HG03139 (cell line): ENCODE measurements around the gene RNF187.
"Not testable (repeated sequence)": the region's sequence is repeated elsewhere in the genome, so short reads cannot be mapped to it uniquely, and the experiment has no call there.

Experiments
- ATAC-seq: cut with Tn5 transposase; IDR thresholded peaks from one replicate; pipeline ENCODE4 v1.9.1; 2021; ENCODE audit not compliant: unreplicated experiment

Gene RNF187

DNA sequence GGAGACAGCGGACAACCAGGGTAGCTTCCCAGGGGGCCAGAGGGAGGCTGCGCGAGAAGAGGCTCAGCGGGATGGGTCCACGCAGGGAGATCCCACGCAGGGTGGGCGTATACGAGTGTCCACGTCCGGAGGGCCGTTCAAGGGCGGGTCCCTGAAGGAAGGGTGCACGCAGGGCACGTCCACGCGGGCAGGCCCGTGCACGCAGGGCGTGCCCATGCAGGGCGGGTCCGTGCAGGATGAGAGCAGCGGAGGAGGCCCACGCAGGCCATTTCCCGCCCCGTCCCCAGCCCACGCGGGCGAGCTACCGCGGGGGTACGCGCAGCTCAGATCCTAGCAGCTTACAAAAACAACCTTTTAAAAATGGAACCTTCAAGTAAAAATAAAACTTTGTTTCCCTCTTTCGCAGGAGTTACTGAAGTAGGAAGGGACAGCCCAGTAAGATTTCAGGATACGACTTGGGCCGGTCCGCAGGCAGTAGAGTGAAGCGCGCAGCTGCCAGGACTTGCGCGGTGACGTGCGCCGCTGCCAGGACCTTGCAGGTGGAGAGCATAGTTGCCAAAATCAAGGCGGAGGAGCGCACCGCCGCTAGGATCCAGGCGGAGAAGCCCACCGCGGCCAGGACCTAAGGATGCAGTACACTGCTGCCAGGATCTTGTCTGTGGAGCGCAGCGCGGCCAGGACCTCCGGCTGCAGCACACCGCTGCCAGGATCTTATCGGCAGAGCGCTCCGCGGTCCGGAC lies 416 bp upstream of the RNF187 start:
- peak; percentile 47 for ATAC-seq

DNA sequence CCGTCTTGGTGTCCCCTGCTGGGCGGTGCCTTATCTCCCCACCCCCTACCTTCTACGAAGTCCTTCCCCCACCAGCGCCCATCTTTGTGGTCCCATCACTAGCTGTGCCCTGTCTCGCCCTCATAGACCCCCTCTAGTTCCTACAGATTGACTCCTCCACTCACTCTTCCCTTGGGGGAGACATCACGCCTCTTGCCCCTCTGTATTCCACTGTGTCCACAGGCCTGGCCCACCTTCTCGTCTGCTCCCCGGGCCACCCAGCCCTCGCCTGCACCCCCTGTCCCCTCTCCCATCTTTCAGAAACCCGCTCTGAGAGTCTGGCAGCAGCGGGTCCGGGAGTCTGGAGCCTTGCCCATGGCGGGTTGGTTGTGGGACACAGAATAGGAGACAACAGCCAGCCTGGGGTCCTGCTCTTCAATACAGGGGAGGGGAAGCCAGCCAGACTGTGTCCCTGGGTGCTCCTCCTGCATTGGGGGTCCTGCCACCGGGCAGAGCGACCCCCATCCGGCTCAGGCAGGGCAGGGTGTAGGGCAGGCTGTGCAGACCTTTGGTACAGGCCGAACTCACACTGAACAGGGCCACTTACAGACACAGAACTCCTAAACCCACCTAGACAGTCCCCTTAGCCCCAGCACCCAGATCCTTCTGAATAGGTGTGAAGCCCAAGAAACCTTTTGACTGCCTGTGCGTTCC lies 1.1 kb downstream of the RNF187 start:
- no peak for ATAC-seq

DNA sequence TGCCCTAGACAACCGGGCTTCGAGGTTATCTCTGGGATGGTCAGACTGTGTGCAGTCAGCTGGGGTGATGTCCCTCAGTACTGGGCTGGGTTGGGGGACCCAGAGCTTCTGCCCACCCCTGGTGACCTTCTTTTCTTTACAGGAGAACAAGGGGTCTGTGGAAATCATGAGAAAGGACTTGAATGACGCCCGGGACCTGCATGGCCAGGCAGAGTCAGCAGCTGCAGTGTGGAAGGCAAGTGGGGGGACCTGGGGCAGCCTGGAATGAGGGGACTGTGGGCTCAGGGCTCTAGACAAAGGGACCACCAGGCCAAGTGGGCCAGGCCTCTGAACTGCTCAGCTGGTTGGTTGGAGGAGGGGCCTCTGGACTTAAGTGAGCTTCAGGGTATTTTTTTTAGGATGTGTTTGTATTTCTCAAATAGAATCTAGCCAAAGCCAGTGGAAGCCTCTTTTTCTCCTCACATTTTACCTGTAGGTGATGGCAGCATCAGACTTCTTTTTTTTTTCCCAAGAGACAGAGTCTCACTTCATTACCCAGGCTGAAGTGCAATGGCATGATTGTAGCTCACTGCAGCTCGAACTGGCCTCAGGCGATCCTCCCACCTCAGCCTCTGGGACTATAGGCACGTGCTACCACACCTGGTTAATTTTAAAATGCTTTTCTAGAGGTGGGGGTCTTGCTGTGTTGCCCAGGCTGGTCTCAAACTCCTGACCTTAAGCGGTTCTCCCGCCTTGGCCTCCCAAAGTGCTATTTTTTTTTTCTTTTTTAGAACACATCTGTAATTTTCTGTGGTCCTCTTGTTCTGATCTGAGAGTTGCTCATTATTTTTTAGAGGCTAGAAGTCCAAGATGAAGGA lies 1.9 kb downstream of the RNF187 start:
- no peak for ATAC-seq

DNA sequence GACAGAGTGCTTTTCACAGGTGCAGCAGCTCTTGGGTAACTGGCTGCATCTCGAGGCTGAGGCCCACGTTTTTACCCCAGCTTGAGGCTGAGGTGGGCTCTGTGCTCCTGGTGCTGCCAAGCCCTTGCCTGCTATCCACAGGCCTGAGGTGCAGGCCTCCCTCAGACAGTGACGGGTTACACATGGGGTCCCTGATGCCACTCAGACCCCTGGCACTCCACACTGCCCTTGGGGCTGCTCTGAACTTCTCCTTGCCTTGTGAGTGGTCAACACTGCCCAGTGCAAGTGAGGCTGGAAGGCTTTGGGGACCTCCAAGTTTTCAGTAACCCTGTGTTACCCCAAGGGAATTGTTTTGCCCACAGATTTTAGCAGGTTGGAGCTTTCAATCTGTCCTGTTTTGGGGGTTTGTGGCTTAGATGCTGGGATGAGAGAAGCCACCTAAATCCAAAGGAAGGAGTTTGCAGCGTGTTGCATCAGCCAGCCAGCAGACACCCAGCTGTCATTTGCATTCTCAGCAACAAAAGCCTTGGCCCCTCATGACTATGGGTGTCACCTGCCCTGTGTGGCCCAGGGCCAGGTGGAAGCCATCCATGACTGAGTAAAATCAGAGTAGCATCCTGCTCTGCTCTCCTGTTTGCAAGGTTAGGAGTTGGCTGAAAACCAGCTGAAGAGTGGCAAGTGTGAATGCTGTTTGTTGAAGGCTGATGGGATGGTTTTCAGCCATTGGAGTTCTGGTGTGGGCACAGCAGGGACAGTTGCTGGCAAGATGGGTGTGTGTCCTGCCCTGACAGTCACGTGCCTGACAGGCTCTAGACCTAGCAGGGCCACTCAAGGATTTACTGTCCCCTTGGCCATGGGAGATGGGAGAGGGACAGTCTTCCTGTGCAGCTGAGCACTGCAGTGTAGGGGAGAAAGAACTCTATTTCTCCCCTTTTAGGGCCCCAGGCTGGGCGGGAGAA lies 3.2 kb downstream of the RNF187 start:
- no peak for ATAC-seq

DNA sequence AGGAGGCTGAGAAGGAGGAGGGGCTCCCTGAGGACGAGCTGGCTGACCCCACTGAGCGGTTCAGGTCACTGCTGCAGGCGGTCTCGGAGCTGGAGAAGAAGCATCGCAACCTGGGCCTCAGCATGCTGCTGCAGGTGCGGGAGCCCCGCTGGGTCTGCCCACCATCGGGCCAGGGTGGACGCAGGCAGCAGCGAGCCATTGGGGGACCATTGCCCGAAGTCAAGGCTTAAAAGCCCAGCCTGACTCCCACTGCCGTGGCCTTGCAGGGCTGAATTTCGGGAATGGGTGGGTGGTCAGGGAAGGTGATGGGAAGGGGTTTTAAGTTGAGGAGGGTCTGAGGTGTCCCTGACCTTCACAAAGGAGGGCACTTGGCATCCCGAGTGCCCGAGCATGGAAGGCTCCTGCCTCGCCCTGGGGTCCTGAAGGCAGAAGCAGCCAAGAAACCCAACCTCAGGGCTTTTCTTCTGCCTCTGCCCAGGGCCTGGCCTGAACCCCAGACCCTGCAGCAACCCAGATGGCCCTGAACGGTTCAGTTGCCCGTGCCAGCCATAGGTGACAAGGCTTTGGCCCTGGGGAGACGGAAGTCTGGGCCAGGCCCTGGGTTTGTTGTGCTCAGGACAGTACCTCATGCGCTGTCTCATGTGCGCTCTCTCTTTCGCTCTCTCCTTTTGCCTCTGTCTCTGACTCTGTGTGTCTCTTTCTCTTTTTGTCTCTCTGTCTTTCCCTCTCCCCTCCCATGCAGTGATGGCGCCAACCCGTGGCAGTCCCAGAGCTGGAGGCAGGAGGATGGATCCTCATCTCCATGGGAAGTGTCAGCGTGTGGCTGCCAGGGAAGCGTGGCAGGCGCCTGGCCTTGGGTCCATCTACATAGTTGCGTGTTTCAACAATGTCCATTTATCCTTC lies 6.2 kb downstream of the RNF187 start:
- ATAC-seq, result no peak

DNA sequence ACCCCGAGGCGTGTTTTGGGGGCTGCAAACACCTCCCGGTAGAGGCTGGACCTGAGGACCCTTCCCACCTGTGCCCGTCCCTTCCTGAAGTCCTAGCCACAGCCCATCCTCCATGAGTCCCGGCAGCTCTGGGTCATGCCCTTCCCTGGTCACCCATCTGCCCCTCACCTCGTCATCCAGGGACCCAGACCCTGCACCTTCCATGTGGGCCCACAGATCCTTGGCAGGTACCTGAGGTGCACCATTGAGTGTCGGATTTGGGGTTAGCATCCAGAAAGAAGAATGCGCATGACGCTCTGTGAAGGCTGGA lies 6.8 kb downstream of the RNF187 start:
- ATAC-seq, result no peak

DNA sequence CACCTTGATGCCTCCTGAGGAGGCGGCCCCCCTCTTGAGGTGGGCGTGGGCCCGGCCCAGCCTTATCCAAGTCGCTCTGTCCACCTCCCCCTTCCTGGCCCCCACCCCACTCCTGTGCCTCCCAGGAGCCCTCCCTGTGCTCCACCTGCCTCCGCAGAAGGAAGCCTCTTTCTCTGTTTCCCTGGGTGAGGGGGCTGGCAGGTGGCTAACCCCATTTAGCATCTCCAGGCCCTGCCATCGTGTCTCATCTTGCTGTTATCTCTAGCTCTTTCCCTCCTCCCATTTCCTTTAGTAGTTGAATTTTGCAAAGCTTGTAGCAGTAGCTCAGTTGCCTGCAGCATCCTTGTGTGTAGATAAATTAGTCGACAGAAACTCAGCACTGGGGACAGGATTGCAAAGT lies 7.2 kb downstream of the RNF187 start:
- no peak for ATAC-seq

DNA sequence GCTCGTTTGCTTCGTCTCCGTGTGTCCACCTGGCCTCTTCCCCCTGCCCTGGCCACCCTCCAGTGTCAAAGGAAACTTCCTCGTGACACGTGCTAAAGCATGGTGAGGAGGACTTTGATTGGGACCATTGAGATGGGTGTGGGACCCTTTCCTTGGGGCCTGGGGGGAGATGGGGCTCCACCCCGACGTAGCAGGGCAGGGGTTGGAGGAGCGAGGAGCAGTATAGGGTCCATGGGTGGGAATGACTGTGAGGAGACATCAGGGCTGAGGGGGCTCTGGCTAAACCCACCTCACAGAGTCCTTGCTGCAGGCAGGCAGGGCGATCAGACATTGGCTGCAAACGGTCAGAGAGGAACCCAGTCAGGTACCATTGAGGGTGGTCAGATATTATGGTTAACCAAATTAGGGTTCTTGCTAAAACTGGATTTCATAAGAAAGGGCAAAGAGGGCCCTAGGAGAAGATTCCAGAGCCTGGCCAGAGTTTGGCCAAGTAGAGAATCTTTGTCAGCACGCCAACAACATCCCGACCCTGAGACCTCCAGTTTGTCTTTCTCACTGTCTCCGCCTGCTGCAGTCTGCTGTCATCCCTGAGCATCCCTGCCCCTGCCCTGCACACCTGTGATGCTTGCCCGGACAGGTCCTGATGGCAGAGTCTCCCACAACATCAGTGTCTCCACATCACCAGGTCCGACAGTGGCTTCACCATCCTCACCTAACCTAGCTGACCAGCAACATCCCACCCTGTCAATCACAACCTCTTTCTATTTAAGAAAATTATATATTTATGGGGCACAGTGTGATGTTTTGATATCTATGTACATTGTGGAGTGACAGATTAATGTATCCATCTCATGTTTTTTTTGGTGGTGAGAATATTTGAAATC lies 8.0 kb downstream of the RNF187 start:
- ATAC-seq, result no peak

DNA sequence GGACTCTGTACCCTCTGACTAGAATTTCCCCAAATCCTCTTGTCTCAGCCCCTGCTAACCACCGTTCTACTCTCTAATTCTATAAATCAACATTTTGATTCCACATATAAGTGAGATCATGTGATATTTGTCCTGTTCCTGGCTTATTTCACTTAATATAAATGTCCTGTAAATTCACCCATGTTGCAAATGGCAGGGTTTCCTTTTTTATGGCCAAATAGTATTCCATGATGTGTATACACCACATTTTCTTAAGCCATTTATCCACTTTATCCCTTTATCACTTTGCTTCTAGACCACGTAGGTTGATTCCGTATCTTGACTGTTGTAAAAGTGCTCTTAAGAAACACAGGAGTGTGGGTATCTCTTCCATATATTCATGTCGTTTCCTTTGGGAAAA lies 8.9 kb downstream of the RNF187 start:
- ATAC-seq, result no peak

DNA sequence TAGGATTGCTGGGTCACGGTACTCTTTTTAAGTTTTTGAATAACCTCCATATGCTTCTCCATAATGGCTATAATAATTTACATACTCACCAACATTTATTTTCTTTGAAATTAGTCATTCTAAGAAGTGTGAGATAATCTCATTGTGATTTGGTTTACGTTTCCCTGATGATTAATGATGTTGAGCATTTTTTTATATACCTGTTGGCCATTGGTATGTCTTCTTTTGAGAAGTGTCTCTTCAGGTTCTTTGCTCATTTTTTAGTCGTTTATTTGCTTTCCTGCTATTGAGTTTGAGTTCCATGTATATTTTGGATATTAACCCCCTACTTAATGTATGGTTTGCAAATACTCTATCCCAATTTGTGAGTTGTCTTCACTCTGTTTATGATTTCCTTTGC lies 9.3 kb downstream of the RNF187 start:
- no peak for ATAC-seq

DNA sequence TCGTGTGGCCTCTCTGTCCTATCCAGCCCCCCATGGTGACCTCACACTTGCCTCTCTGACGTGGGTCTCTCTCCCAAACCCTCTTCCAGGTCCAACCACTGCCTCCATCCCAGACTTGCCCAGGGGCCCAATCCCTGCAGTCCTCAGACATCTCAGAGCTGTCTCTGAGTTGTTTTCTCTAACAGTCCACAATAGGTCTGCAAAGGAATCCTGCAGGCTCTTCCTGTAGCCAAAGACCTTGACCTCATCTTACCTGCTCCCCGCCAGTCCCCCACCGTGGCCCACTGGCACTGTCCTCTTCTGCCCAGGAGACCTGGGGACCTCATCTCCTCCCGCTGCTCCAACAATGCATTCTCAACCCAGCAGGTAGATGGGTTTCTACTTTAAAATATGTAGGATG lies 10.0 kb downstream of the RNF187 start:
- ATAC-seq, result no peak

DNA sequence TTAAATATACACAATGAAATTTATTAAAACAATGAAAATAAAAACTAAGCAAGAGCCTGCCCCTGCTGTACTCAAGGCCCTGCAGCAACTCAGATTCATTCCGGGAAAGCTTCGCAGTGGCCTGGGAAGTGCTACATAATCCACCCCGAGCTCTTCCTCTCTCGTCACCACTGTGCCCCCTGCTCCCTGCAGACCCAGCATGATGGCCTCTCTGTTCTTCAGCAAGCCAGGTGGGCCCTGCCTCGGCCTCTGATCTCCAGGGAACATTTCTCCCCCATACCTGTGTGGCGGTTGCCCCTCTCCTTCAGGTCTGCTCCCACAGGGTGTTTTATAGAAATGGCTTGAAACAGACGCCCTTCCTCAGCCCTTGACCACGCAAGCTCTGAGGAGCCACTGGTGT lies 10.6 kb downstream of the RNF187 start:
- ATAC-seq, result no peak

DNA sequence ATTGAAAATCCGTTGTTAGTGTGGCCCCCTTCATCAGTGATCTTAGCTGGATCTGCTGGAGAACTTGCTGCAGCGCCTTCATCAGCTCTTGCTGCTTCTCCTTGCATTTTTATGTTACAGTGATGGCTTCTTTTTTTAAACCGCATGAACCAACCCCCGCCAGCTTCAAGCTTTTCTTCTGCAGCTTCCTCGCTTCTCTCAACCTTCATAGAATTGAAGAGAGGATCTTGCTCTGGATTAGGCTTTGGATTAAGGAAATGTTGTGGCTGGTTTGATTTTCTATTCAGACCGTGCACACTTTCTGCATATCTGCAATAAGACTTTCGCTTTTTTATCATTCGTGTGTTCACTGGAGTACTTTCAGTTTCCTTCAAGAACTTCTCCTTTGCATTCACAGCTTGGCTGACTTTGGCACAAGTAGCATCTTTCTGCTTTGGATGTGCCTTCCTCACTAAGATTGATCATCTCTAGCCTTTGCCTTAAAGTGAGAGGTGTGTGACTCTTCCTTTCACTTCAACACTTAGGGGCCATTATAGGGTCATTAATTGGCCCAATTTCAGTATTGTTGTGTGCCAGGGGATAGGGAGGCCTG lies 13.1 kb downstream of the RNF187 start:
- no peak for ATAC-seq

DNA sequence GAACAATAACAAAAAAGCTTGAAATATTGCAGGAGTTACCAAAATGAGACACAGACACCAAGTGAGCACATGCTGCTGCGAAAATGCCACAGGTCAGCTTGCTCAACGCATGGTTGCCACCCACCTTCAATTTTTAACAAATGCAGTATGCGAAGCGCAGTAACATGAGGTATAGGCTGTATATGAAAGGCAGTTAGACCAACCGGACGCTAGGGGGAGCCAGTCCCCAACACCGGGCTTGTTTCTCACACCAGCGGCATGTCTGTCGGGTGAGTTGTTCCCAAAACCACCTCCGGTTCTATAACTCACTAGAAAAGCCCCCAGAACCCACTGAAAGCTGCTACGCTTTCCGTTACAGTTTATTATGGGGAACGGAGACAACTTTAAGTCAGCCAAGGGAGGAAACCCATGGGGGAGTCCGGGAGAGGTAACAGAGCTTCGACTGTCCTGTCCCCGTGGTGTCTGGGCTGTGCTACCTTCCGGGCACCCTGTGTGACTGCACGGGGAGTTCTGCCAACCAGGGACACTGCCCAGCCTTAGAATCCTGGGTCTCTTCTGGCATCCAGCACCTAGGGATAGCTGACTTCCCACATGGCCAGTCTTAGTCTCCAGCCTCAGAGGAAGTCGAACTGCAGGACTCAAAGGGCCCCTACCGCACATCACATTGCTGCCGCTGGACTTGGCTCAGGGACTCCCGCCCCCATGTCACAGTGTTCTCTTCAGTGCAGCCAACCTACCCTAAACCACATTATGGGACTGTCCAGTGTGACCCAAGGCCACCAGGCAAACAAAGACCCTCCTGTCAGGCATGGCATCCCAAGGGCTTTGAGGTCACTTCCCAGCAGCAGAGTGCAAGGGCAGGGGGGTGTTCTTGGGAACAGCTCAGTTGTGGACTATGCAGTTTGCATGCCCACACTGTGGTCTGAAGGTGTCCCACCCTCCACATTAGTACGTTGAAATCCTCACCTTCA lies 14.0 kb downstream of the RNF187 start:
- ATAC-seq, result peak; percentile 93

DNA sequence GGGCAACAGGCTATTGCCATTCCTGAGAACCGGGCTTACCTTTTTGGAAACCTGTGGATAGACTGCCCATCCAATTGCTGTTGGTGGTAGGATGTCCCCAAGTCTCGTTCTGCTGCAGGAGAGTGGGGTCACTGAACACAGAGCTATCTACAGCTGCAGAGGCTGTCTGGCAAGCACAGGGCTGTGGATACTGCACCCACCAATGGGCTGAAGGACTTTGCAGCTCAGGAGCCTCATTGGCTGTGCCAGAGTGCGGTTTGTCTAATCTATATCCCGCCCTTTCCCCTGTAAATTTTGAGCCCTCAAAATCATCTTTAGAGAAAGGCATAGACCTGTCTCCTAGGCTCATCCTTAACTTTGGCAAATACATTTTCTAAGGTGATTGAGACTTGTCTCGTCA lies 15.3 kb downstream of the RNF187 start:
- ATAC-seq, result no peak

DNA sequence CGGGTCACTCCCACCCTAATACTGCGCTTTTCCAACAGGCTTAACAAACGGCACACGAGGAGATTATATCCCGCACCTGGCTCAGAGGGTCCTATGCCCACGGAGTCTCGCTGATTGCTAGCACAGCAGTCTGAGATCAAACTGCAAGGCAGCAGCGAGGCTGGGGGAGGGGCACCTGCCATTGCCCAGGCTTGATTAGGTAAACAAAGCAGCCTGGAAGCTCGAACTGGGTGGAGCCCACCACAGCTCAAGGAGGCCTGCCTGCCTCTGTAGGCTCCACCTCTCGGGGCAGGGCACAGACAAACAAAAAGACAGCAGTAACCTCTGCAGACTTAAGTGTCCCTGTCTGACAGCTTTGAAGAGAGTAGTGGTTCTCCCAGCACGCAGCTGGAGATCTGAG lies 18.8 kb downstream of the RNF187 start:
- not testable (repeated sequence) for ATAC-seq

DNA sequence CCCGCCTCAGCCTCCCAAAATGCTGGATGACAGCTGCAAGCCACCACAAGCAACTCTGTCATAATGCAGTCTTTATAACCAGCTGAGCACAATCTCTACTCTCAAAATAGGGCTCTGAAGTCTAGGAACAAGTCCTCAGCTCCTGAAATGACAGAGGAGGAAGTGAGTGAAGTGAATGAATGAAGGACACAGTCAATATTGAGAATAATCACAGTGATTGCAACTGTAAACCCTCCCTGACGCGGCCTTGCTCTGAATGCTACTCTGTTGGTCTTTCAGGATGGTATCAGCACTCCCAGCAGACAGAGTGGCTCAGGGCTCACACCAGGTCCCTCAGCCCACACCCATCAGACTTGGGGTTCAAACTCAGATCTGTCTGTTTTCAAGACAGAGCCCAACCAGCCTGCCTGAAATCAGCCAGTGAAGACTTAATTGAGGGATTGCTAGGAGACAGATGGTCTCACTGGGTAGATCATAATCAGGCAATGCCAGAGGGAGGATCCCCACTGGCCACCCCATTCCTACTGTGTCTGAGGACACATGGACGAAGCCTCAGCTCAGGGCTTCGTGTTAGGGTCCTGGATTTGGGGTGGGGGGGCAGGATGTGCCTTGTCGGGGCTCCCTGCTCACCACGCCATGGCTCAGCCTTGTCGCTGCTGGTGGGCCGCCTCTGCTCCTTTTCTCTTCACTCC lies 20.9 kb downstream of the RNF187 start:
- no peak for ATAC-seq
